GM21786 (cell line): ENCODE results near the gene ZNF689.

ENCODE experiments used
- ATAC-seq: cut with Tn5 transposase; IDR thresholded peaks from one replicate; pipeline ENCODE4 v1.9.1; 2021; ENCODE audit not compliant: unreplicated experiment

ZNF689 gene

GRCh38 chr16:30609926-30610839 is at the start of gene ZNF689:
TSS of gene ZNF689 (minus strand) at chr16:30610389. CDS start at chr16:30610041, 348 bp downstream.
- peak; percentile 87 for ATAC-seq

DNA sequence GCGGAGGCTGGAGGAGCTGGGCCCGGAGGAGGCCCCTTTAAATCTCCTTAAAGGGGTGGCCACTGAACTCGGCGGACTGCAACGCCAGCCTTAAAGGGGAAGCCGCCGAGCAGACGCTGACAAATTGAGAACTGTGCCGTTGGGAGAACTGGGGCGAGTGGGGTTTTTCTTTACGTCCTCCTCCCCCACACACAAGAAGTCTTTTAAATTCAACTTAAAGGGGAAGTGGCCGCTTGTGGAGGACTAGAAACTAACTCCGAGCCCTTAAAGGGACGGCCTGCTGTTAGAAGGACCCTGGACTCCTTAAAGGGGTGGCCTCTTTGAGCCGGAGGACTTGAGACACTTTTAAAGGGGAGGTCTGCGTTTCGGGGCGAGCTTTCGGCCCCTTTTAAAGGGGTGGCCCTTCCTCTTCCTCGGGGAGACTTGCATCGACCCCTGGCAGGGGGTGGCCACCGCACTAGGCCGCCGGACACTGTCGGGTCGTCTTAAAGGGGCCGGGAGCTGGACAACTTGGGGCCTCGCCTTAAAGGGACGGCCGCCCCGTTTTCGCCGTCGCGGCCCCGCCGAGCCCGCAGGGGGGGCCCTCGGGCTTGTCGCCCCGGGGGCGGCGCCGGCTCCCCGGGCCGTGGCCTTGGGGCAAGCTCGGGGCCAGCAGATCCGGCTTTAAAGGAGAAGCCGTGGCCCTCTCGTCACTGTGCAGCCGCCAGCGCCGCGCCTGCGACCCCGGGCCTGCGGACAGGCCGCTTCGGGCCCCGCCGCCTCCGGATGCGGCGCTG is 48.7 kb upstream of the ZNF689 start:
- ATAC-seq, result peak; percentile 21

GRCh38 chr16:30657866-30658730 is 47.9 kb upstream of the ZNF689 start, which contains the start of gene FBRS:
TSS of gene FBRS (plus strand) at chr16:30658431. CDS start at chr16:30659519, 1,088 bp downstream.
- ATAC-seq, result peak; percentile 64

- no peak for ATAC-seq
These were observed 47.0 kb upstream of the ZNF689 start for GRCh38 chr16:30656974-30657865.

DNA sequence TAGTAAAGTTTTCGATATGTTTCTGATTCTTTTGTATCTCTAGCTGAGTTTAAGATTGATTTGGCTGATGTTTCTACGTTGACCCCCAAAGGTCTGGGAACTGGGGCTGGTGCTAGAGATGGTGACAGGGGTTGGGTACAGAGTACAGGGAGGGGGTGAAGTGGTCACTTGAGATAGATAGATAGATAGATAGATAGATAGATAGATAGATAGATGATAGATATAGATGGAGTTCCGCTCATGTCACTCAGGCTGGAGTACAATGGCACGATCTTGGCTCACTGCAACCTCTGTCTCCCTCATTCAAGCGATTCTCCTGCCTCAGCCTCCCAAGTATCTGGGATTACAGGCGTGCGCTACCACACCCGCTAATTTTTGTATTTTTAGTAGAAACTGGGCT is 46.2 kb upstream of the ZNF689 start:
- no peak for ATAC-seq

- ATAC-seq, result no peak
These were observed 45.7 kb upstream of the ZNF689 start for GRCh38 chr16:30655815-30656347.

DNA sequence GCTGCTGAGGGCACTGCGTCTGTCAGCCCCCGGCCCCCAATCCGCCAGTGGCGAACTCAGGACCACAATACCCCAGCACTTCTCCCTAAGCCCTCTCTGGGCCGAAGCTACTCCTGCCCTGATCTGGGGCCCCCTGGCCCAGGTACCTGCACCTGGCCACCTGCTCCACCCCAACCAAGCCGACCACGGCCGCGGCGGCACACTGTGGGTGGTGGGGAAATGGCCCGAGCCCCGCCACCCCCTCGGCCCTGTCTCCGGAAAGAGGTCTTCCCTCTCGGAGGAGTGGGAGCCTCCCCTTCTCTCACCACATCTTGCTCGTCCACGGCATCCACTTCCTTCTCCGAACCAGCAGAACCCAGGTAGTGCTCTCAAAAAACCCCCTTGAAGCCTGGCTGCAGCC is 44.7 kb upstream of the ZNF689 start:
- ATAC-seq, result no peak

- no peak for ATAC-seq
These were observed 42.5 kb upstream of the ZNF689 start for GRCh38 chr16:30652718-30653117.

GRCh38 chr16:30652005-30652296 is 41.8 kb upstream of the ZNF689 start:
- ATAC-seq, result no peak

GRCh38 chr16:30651124-30652004 is 41.2 kb upstream of the ZNF689 start:
- ATAC-seq, result peak; percentile 41

DNA sequence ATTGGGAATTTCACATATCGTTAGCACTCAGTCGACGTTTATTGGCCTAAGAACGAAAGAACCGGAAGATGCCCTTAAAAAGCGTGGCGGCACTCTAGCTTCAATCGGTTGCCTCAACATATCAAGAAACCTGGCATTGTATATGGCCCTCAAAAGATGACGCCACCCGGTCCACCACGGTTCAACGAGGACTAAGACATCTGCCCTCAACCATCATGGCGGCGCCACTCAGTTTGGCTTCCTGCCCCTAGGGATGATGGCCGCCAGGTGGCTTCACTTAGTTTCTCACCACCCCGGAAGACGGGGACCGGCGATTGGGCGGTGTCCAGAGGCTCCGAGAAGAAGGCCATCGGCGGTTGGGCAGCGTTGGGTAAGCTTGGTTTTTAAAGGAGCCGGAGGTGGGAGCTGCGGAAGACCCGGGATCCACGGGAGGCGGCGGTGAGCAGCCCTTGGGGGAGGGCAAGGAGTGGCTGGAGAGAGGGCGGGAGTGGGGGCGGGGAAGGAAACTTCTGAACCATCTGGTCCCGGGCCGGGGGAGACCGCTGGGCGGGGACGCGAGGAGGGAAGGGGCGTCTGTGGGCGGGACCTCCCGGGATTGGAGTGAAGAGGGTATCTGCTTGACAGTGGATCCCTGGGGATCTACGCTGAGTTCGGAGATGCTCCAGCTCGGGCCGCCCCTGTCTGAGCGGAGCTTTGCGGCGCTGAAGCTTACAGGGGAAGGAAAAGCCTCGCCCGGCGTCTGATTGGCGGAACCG is 40.4 kb upstream of the ZNF689 start, which contains the start of gene PRR14:
TSS of gene PRR14 (plus strand) at position 592 of the 755 bp plus-strand sequence. CDS start 686 bp downstream, outside the sequence.
- ATAC-seq, result peak; percentile 71

GRCh38 chr16:30649725-30650368 is 39.7 kb upstream of the ZNF689 start:
- ATAC-seq, result no peak

DNA sequence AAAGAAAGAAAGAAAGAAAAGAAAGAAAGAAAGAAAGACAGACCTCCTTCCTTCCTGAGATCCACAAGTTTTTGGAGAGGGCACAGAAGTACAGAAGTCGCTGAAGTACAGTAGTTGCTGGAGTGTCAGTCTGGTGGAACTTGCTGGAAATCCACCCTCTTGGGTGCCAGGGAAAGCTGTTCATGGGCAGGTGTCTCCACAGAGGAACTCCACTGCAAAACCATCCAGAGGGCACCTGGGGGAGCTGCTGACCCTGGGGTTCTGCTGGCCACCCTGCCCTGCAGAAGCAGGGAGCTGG is 37.0 kb upstream of the ZNF689 start:
- no peak for ATAC-seq

DNA sequence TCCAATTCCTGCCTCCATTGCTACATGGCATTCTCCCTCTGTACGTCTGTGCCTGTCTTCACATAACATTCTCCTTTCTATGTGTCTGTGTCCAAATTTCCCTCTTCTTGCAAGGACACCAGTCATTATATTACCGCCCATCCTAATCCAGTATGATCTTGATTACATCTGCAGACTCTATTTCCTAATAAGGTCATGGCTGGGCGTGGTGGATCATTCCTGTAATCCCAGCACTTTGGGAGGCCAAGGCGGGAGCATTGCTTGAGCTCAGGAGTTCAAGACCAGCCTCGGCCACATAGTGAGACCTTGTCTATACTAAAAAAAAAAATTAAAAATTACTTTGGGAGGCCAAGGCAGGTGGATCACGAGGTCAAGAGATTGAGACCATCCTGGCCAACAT is 35.5 kb upstream of the ZNF689 start:
- ATAC-seq, result no peak

DNA sequence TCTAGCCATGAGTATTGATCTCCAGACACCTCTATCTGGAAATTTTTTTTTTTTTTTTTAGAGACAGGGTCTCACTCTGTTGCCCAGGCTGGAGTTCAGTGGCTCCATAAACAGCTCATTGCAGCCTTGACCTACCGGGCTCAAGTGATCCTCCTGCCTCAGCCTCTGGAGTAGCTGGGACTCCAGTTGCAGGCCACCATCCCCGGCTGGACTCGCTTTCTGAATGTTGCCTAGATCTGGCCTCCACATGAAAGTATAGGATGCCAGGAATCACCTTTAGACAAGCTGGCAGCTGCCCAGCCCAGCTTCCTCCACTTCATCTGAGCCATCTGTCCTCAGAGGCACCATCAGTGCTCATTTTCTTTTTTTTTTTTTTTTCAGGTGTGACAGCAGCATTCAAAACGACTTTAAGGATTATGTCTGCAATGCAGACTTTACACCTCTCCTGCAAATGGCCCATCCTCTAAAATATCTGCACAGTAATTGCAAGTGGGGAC is 34.2 kb upstream of the ZNF689 start:
- no peak for ATAC-seq

DNA sequence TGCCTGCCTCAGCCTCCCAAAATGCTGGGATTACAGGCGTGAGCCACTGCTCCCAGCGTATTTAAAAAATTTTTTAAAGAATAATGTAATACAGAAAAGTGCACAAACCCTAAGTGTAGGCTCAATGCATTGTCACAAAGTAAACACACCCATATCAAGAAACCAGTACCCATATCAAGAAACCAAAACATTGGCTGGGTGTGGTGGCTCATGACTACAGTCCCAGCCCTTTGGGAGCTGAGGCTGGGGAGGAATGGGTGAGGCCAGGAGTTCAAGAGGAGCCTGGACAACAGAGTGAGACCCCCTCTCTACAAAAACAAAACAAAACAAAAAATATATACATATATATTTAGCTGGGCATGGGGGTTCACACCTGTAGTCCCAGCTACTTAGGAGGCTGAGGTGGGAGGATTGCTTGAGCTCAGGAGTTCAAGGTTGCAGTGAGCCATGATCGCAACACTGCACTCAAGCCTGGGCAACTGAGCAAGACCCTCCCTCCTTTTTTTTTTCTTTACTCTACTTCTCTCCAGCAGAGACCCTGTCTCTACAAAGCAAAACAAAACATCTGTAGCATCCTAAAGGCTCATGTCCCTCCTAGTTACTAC is 31.3 kb upstream of the ZNF689 start:
- ATAC-seq, result no peak

DNA sequence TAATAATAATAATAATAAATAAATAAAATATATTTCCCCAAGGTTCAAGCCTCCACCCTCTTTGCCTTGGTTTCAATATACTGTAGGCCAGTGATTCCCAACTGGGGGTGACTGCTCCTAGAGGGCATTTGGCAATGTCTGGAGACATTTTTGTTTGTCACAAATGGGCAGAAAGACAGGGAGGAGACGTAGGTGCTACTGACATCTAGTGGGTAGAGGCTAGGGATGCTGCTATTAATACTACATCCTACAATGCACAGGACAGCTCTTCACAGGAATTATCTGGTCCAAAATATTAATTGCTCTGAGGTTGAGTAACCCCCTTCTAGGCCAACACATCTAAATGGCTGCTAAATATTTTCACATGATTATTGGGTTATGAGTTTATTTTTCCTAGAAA is 27.8 kb upstream of the ZNF689 start:
- ATAC-seq, result no peak
